Ovary (tissue), 3 donors: ENCODE measurements around the gene OR2W3.

Experiments used
- POLR2A ChIP-seq: fragments of 450-650 bp; IDR thresholded peaks from one replicate; pipeline ENCODE4 v1.6.1; 2017; ENCODE audit warnings: antibody characterized with exemption, mild to moderate bottlenecking, moderate library complexity
- TF ChIP-seq, protein P1 (sequence below), 3 donors: fragments of 450-650 bp in 2 of 3; fragments of 200-600 bp in 1 of 3; IDR thresholded peaks; one replicate each; pipeline versions ENCODE4 v1.5.1 to v1.8.0; 2016 to 2022; ENCODE audit warnings: antibody characterized with exemption in 3 of 3, mild to moderate bottlenecking in 1 of 3
- donor health status: DM: no; HTN: no; CAD: no.

DNA sequence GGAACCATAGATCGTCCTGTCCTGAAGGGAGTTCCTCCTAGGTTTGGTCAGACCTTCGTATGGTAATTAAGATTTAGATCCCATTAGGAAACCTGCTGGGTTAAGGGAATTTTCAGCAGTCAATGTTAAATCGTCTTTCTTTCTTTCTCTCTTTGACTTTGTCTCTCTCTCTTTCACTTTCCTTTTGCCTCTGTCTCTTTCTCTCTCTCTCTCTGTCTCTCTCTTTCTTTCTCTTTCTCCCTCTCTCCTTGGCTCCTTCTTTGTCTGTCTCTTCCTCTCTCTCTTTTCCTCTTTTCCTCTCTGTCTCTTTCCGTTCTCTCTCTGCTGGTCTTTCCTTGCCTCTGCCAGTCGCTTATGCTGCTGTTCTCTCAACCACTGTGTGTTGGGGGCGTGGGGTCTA, 8.7 kb downstream of the OR2W3 start:
- TF ChIP-seq, protein P1, sequence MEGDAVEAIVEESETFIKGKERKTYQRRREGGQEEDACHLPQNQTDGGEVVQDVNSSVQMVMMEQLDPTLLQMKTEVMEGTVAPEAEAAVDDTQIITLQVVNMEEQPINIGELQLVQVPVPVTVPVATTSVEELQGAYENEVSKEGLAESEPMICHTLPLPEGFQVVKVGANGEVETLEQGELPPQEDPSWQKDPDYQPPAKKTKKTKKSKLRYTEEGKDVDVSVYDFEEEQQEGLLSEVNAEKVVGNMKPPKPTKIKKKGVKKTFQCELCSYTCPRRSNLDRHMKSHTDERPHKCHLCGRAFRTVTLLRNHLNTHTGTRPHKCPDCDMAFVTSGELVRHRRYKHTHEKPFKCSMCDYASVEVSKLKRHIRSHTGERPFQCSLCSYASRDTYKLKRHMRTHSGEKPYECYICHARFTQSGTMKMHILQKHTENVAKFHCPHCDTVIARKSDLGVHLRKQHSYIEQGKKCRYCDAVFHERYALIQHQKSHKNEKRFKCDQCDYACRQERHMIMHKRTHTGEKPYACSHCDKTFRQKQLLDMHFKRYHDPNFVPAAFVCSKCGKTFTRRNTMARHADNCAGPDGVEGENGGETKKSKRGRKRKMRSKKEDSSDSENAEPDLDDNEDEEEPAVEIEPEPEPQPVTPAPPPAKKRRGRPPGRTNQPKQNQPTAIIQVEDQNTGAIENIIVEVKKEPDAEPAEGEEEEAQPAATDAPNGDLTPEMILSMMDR (IDR thresholded peaks at IDR 0.05), result no peak
- no peak for TF ChIP-seq POLR2A
